HG03378 (cell line): ENCODE results near the gene RAB25.
"Not testable (repeated sequence)": the region's sequence is repeated elsewhere in the genome, so short reads cannot be mapped to it uniquely, and the experiment has no call there.

Experiments
- ATAC-seq: cut with Tn5 transposase; IDR thresholded peaks from one replicate; pipeline ENCODE4 v1.9.1; 2021; ENCODE audit warnings: mild to moderate bottlenecking, moderate library complexity; ENCODE audit not compliant: unreplicated experiment

Gene RAB25

GRCh38 chr1:156054500-156055280 lies 6.3 kb upstream of the RAB25 start, which contains the start of gene LAMTOR2:
Gene LAMTOR2 (plus strand): TSS chr1:156054782. CDS start chr1:156054890, 108 bp downstream.
- peak; percentile 78 for ATAC-seq

- peak; percentile 2 for ATAC-seq
These were observed 5.5 kb upstream of the RAB25 start for GRCh38 chr1:156055281-156056048.

- ATAC-seq = no peak
These were observed 4.6 kb upstream of the RAB25 start for GRCh38 chr1:156056326-156056849.

- no peak for ATAC-seq
These were observed 1.2 kb downstream of the RAB25 start for GRCh38 chr1:156062189-156062588.

- ATAC-seq = no peak
These were observed 3.0 kb downstream of the RAB25 start for GRCh38 chr1:156063997-156064285.

- ATAC-seq = no peak
These were observed 3.7 kb downstream of the RAB25 start for GRCh38 chr1:156064615-156065014.

- ATAC-seq = no peak
These were observed 4.3 kb downstream of the RAB25 start for GRCh38 chr1:156065212-156065611.

GRCh38 chr1:156065871-156066270 lies 4.9 kb downstream of the RAB25 start:
- no peak for ATAC-seq

GRCh38 chr1:156067262-156067661 lies 6.3 kb downstream of the RAB25 start:
- ATAC-seq = no peak

- ATAC-seq = no peak
These were observed 8.8 kb downstream of the RAB25 start for GRCh38 chr1:156069490-156070455.

GRCh38 chr1:156070548-156070947 lies 9.6 kb downstream of the RAB25 start:
- ATAC-seq = no peak

- ATAC-seq = not testable (repeated sequence)
These were observed 10.4 kb downstream of the RAB25 start for GRCh38 chr1:156071332-156071816.

GRCh38 chr1:156072251-156072650 lies 11.3 kb downstream of the RAB25 start:
- ATAC-seq = no peak

- ATAC-seq = no peak
These were observed 12.2 kb downstream of the RAB25 start for GRCh38 chr1:156073110-156073687.

- ATAC-seq = no peak
These were observed 12.8 kb downstream of the RAB25 start for GRCh38 chr1:156073740-156074139.

- no peak for ATAC-seq
These were observed 13.7 kb downstream of the RAB25 start for GRCh38 chr1:156074661-156075060.

- no peak for ATAC-seq
These were observed 14.2 kb downstream of the RAB25 start for GRCh38 chr1:156075162-156075561.

- ATAC-seq = no peak
These were observed 14.8 kb downstream of the RAB25 start for GRCh38 chr1:156075775-156076204.

- no peak for ATAC-seq
These were observed 15.9 kb downstream of the RAB25 start for GRCh38 chr1:156076609-156077429.

GRCh38 chr1:156077430-156077760 lies 16.4 kb downstream of the RAB25 start:
- no peak for ATAC-seq
